Activated CD4-positive, alpha-beta T cell treated with anti-CD3 and anti-CD28 coated beads, Interleukin-2, amount 10 ng/mL, durations not matched to agents 24 days and 14 days (primary cell): Measurements from ENCODE around the gene CDO1. TPM values are rescaled to one million over a fixed set of nuclear protein-coding genes. Genes with fewer than 3 reads are reported as not detected.
"Not testable (repeated sequence)": the region's sequence is repeated elsewhere in the genome, so short reads cannot be mapped to it uniquely, and the experiment has no call there.

Experiments
- DNase-seq: peaks from one replicate; pipeline ENCODE4 v3.0.0; 2022
- H3K27ac Mint-ChIP-seq: one replicate; pipeline ENCODE4 v1.8.0; 2022; ENCODE audit warnings: mild to moderate bottlenecking, mixed read lengths
- H3K27me3 Mint-ChIP-seq: one replicate; pipeline ENCODE4 v1.8.0; 2022; ENCODE audit warnings: mixed read lengths
- H3K36me3 Mint-ChIP-seq: one replicate; pipeline ENCODE4 v1.8.0; 2022; ENCODE audit warnings: low read depth, mild to moderate bottlenecking, mixed read lengths
- H3K4me1 Mint-ChIP-seq: one replicate; pipeline ENCODE4 v1.8.0; 2021; ENCODE audit warnings: mixed read lengths
- H3K4me3 Mint-ChIP-seq: one replicate; pipeline ENCODE4 v1.8.0; 2022; ENCODE audit warnings: mild to moderate bottlenecking, moderate library complexity, mixed read lengths
- H3K9me3 Mint-ChIP-seq: one replicate; pipeline ENCODE4 v1.8.0; 2021; ENCODE audit warnings: mixed read lengths
- intact Hi-C: fragments of 100-400 bp; cut with micrococcal nuclease; formaldehyde crosslinking; loops from one replicate; pipeline ENCODE4 v1.15.1; 2023
- total RNA-seq: library from RNA; stranded (reverse); gene quantifications from 2 replicates; pipeline ENCODE4 v1.2.3, GENCODE V29; 2022

CDO1 gene
- total RNA-seq, 1 donor from 2014 or later, result 0.82 TPM

DNA sequence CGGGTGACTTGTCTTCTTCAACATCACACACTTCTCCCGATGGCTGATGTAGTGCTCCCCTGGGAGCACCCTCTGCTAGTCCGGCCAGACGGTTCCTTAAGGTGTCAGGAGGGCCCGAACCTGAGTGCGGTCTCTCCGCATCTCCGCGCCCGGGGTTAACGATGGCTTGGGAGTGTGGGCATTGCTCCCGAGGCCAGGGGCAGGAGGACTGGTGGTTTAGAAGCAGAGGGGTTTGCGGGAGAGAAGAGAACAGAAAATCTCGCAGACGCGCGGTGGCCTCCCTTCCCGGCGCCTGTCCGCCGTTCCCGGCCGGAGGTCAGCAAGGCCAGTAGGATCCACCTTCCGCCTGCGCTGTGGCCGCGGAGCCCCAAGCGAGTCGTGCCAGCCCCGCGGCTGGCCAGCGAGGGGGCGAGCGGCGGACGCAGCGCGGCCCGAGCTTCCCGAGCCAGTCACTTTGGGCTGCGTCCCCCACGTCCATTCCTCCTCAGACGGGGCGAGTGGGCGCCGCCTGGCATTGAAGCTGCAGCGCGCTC, 700 bp downstream of the CDO1 start:
- no peaks in the 10 kb centered on the region for H3K36me3 Mint-ChIP-seq

GRCh38 chr5:115815006-115815692, 1.3 kb downstream of the CDO1 start:
- Mint-ChIP-seq H3K27ac (peak overlapping the region; percentile 7), H3K27me3 (peaks cover 76% of the 10 kb centered on the region), H3K36me3 (no peaks in the 10 kb centered on the region), H3K4me3 (peak overlapping the region; percentile 64), H3K9me3 (no peaks in the 10 kb centered on the region), H3K4me1 (peaks cover 27% of the 10 kb centered on the region)
- DNase-seq, result no peak
- intact Hi-C loops, result loop anchor here (2.0 to 10.0 kb wide), 3 partner anchors 24 to 760 kb away; partner anchors contain the start of gene SEMA6A

More for the DNA sequence above, 700 bp downstream of the CDO1 start:
- no peaks in the 10 kb centered on the region for H3K9me3 Mint-ChIP-seq
- H3K27me3 Mint-ChIP-seq, result peaks cover 79% of the 10 kb centered on the region
- H3K27ac Mint-ChIP-seq, result no peak overlapping the region
- peaks cover 27% of the 10 kb centered on the region for H3K4me1 Mint-ChIP-seq
- intact Hi-C loops, result loop anchor here (2.0 to 10.0 kb wide), 4 partner anchors 23 to 759 kb away; partner anchors contain the start of genes LVRN and SEMA6A
- DNase-seq, result no peak
- H3K4me3 Mint-ChIP-seq, result peak overlapping the region; percentile 78

DNA sequence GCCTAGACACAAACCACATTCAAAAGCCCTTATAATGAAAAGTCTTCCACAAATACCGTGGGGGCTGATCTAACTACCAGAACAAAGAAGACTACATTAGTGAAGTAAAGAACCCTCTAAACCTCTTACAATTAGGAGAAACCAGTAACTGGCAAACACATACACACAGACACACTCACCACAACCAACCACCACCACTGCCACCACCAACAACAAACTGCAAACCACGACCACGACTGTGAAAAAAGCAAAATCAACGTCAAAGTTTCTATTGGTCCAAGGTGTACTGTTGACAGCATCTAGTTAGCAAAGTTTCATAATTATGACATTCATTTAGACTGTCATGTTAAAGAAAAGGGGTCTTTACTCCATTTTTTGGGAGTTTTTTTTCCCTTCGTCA, 2.7 kb downstream of the CDO1 start:
- Mint-ChIP-seq H3K27me3 (peaks cover 65% of the 10 kb centered on the region), H3K9me3 (no peaks in the 10 kb centered on the region), H3K4me3 (no peak overlapping the region), H3K27ac (no peak overlapping the region), H3K4me1 (peaks cover 37% of the 10 kb centered on the region), H3K36me3 (no peaks in the 10 kb centered on the region)
- DNase-seq, result peak; percentile 67
- intact Hi-C loops, result loop anchor here (2.0 to 10.0 kb wide), 3 partner anchors 25 to 761 kb away; partner anchors contain the start of gene SEMA6A

GRCh38 chr5:115812372-115812771, 4.1 kb downstream of the CDO1 start:
- H3K9me3 Mint-ChIP-seq, result peaks cover 3% of the 10 kb centered on the region
- H3K27me3 Mint-ChIP-seq, result peaks cover 53% of the 10 kb centered on the region
- no peak for DNase-seq
- H3K27ac Mint-ChIP-seq, result no peak overlapping the region
- peaks cover 47% of the 10 kb centered on the region for H3K4me1 Mint-ChIP-seq
- no peaks in the 10 kb centered on the region for H3K36me3 Mint-ChIP-seq
- intact Hi-C loops, result loop anchor here (10.0 kb wide), 2 partner anchors 638 to 762 kb away; partner anchors contain the start of gene SEMA6A
- no peak overlapping the region for H3K4me3 Mint-ChIP-seq

DNA sequence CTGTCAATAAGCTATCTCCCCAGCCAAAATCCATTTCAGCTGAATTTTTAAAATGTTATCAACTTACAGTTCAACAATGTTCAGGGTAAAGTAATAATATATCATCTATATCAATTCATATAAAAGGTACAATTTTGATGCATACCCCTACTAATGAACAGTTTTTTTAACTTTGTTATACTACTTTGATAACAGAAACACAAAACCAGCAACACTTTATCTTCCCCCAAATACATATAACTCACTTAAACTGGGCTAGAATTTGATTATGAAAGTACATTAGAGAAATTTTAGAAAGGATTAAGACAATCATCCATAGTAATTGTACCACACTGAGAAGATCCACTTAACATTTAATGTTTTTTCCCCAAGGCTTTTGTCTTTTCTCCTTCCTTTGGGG, 5.1 kb downstream of the CDO1 start:
- Mint-ChIP-seq H3K4me3 (no peak overlapping the region), H3K4me1 (peaks cover 52% of the 10 kb centered on the region), H3K27ac (no peak overlapping the region), H3K9me3 (peaks cover 3% of the 10 kb centered on the region), H3K27me3 (peaks cover 46% of the 10 kb centered on the region), H3K36me3 (no peaks in the 10 kb centered on the region)
- intact Hi-C loops, result loop anchor here (10.0 kb wide), 2 partner anchors 637 to 763 kb away; partner anchors contain the start of gene SEMA6A
- no peak for DNase-seq

DNA sequence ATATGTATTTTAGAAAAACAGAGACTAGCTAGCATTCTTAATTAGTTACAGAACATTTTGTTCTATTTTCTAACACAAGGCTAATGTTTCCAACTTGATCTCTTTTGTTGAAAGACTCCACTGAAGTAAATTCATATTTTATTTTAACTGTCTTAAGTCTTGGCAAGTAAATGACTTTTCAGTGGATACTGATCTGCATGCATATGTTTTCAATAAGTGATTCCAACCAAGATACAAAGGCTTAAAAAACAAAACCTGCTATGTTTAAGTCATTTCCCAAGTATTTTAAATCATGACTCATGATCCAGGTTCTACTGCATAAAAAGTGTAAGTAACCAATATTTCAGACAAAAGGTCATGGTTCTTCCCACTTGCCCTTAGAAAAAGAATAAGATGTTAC, 5.7 kb downstream of the CDO1 start:
- Mint-ChIP-seq H3K36me3 (no peaks in the 10 kb centered on the region), H3K27me3 (peaks cover 42% of the 10 kb centered on the region), H3K27ac (no peak overlapping the region), H3K9me3 (peaks cover 3% of the 10 kb centered on the region), H3K4me1 (peaks cover 52% of the 10 kb centered on the region), H3K4me3 (no peak overlapping the region)
- intact Hi-C loops, result loop anchor here (10.0 kb wide), 2 partner anchors 636 to 764 kb away; partner anchors contain the start of gene SEMA6A
- no peak for DNase-seq

DNA sequence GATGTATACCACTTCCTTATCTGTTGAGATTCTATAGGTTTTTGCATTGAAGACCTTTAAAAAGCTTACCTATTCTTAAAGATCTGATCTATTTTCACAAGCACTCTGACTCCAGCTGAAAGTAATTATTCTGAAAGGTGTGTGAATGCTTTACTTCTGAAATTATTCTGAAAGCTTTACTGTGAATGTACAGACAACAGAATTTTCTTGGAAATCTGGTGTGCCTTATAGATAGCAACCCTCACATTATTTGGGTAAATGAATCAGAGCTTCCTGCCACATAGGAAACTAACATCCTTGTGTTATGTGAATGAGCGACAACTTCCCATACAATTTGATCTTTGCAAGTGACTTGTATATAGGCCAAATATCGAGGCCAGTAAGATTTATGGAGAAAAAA, 6.5 kb downstream of the CDO1 start:
- peaks cover 47% of the 10 kb centered on the region for H3K4me1 Mint-ChIP-seq
- H3K9me3 Mint-ChIP-seq, result peaks cover 3% of the 10 kb centered on the region
- H3K36me3 Mint-ChIP-seq, result no peaks in the 10 kb centered on the region
- intact Hi-C loops, result loop anchor here (10.0 kb wide), 2 partner anchors 635 to 765 kb away; partner anchors contain the start of gene SEMA6A
- DNase-seq, result no peak
- H3K27me3 Mint-ChIP-seq, result peaks cover 36% of the 10 kb centered on the region
- H3K27ac Mint-ChIP-seq, result no peak overlapping the region
- no peak overlapping the region for H3K4me3 Mint-ChIP-seq

- H3K36me3 Mint-ChIP-seq, H3K27ac Mint-ChIP-seq, H3K4me3 Mint-ChIP-seq, DNase-seq, H3K9me3 Mint-ChIP-seq, intact Hi-C loops: not testable (repeated sequence)
- Mint-ChIP-seq H3K4me1 (peaks cover 37% of the 10 kb centered on the region), H3K27me3 (peaks cover 20% of the 10 kb centered on the region)
These were observed 8.4 kb downstream of the CDO1 start for GRCh38 chr5:115808066-115808465.

GRCh38 chr5:115807654-115808052, 8.8 kb downstream of the CDO1 start:
- intact Hi-C loops, result no loop called here
- Mint-ChIP-seq H3K4me3 (peak overlapping the region; percentile 1), H3K9me3 (peaks cover 3% of the 10 kb centered on the region), H3K4me1 (peaks cover 36% of the 10 kb centered on the region), H3K36me3 (no peaks in the 10 kb centered on the region), H3K27me3 (peaks cover 22% of the 10 kb centered on the region), H3K27ac (no peak overlapping the region)
- no peak for DNase-seq

DNA sequence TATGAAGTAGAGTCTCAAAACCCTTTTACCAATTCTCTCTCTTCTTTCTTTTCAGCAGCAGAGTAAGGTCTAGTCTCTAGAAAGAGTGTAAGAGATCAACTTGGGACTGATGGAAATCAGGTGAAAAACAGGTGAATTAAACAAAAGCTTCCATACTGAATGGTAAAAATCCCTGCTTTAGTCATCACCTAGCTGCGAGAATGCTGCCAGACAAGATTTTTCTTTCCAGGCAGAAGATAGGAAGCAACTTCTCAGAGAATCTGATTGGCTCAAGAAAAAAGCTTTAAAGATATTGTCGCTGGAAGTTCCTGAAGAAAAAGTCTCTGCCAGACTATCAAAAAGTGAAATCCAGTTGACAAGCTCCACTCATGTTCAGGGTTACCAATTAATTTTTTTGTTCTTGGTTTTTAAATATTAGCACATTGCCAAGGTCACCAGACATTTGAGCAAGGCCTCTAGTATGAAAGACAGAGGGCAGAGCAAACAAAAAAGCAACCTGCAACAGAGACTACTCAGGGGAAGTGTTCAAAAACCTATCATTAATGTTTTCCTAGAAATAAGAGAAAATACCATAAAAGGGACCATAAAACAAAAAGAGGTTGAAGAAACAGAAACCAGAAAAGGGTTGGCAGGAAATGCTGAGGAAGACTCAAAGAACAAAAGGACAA, 9.3 kb downstream of the CDO1 start:
- DNase-seq, result no peak
- Mint-ChIP-seq H3K9me3 (peaks cover 3% of the 10 kb centered on the region), H3K36me3 (no peaks in the 10 kb centered on the region), H3K4me1 (peaks cover 36% of the 10 kb centered on the region), H3K27ac (no peak overlapping the region), H3K4me3 (peak overlapping the region; percentile 1), H3K27me3 (peaks cover 23% of the 10 kb centered on the region)
- intact Hi-C loops, result no loop called here

- Mint-ChIP-seq H3K27me3 (peaks cover 26% of the 10 kb centered on the region), H3K9me3 (no peaks in the 10 kb centered on the region), H3K4me1 (peaks cover 7% of the 10 kb centered on the region), H3K36me3 (no peaks in the 10 kb centered on the region), H3K4me3 (no peak overlapping the region), H3K27ac (no peak overlapping the region)
- no peak for DNase-seq
- intact Hi-C loops, result no loop called here
These were observed 14.5 kb downstream of the CDO1 start for GRCh38 chr5:115801984-115802383.

DNA sequence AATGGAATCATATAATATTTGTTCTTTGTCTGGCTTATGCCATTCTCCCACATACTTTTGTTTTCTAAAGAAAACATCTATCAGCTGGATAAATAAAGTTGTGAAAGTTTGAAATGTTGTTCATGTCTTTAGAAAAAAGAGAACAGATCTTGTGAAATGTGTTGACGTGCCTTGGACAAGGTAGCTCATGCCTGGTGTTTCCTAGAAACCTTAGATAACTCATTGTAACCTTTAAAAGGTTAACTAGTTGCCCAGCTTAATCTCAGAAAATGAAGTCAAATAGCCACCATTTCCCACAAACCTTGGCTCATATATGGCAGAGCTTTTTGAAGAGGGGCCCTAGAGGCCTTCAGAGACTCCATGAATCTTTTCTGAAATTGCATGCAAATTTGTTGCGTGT, 15.3 kb downstream of the CDO1 start:
- peaks cover 30% of the 10 kb centered on the region for H3K27me3 Mint-ChIP-seq
- intact Hi-C loops, result no loop called here
- H3K36me3 Mint-ChIP-seq, result no peaks in the 10 kb centered on the region
- no peak overlapping the region for H3K27ac Mint-ChIP-seq
- H3K4me1 Mint-ChIP-seq, result peaks cover under 1% of the 10 kb centered on the region
- no peaks in the 10 kb centered on the region for H3K9me3 Mint-ChIP-seq
- no peak overlapping the region for H3K4me3 Mint-ChIP-seq
- DNase-seq, result no peak

DNA sequence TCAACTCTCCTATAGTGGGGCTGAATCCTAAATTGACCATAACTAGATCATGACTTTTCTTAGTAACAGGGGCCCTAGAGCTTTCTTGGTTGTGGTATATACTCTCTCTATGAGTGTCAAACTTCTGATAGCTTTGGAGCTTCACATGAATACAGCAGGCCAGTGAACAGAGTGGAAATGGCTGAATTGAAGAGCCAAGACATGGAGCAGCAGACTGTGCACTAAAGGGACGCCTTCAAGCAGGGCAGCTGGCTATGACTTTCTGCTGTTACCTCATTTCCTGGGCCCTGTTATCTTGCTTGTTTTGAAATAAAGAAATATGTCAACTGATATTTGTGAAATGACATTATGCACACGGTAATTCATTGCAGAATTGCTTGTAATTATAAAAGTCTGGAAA, 16.4 kb downstream of the CDO1 start:
- H3K36me3 Mint-ChIP-seq, result no peaks in the 10 kb centered on the region
- DNase-seq, result no peak
- H3K27me3 Mint-ChIP-seq, result peaks cover 28% of the 10 kb centered on the region
- no peaks in the 10 kb centered on the region for H3K4me1 Mint-ChIP-seq
- intact Hi-C loops, result no loop called here
- H3K27ac Mint-ChIP-seq, result no peak overlapping the region
- H3K9me3 Mint-ChIP-seq, result no peaks in the 10 kb centered on the region
- H3K4me3 Mint-ChIP-seq, result no peak overlapping the region

DNA sequence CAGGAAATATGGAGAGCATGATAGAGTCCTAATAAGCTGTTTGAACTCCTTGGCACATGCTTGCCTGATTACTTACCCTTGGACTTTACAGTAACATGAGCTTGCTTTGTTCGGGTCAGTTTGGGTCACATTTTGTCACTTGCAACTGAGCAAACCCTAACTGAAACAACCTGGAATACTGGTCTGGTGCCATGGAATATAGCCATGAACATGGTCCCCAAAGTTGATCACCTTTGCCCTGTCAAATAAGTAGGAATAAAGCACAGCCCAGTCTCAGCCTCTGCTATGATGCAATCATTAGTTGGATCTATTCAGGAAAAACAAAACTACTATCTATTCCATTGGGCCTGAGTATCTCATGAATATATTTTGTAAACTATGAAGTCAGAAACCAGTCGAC, 18.2 kb downstream of the CDO1 start:
- no peak overlapping the region for H3K4me3 Mint-ChIP-seq
- no peaks in the 10 kb centered on the region for H3K4me1 Mint-ChIP-seq
- DNase-seq, result no peak
- H3K9me3 Mint-ChIP-seq, result no peaks in the 10 kb centered on the region
- intact Hi-C loops, result no loop called here
- no peaks in the 10 kb centered on the region for H3K36me3 Mint-ChIP-seq
- peaks cover 29% of the 10 kb centered on the region for H3K27me3 Mint-ChIP-seq
- no peak overlapping the region for H3K27ac Mint-ChIP-seq
